Mesothelial cell of epicardium (in vitro differentiated cells): ENCODE measurements around the gene SPTLC1. TPM values are rescaled to one million over a fixed set of nuclear protein-coding genes. Genes with fewer than 3 reads are reported as not detected.
"Not testable (repeated sequence)": the region's sequence is repeated elsewhere in the genome, so short reads cannot be mapped to it uniquely, and the experiment has no call there.

ENCODE experiments used
- DNase-seq, 2 experiments: peaks; one replicate each; pipeline ENCODE4 v3.0.0; 2021; ENCODE audit warnings: low spot score in 2 of 2; ENCODE audit not compliant: unreplicated experiment in 2 of 2
- H3K27ac Mint-ChIP-seq: 2 replicates; pipeline ENCODE4 v1.8.0; 2021; ENCODE audit warnings: mixed read lengths
- H3K27me3 Mint-ChIP-seq: 2 replicates; pipeline ENCODE4 v1.8.0; 2021; ENCODE audit warnings: low read depth, mixed read lengths
- H3K36me3 Mint-ChIP-seq: 2 replicates; pipeline ENCODE4 v1.8.0; 2021; ENCODE audit warnings: mixed read lengths
- H3K4me1 Mint-ChIP-seq: 2 replicates; pipeline ENCODE4 v1.8.0; 2021; ENCODE audit warnings: mixed read lengths
- H3K4me3 Mint-ChIP-seq: 2 replicates; pipeline ENCODE4 v1.8.0; 2021; ENCODE audit warnings: mild to moderate bottlenecking, moderate library complexity, mixed read lengths
- H3K9me3 Mint-ChIP-seq: 2 replicates; pipeline ENCODE4 v1.8.0; 2021; ENCODE audit warnings: mixed read lengths
- CTCF ChIP-seq: fragments of 200-600 bp; sonication (generic); IDR thresholded peaks from one replicate; pipeline ENCODE4 v1.5.0; 2021; ENCODE audit warnings: antibody characterized with exemption; ENCODE audit not compliant: unreplicated experiment
- total RNA-seq: library from RNA; stranded (reverse); gene quantifications from 3 replicates; pipeline ENCODE4 v1.2.1, GENCODE V29; 2021

The SPTLC1 gene
- total RNA-seq, 1 donor from 2014 or later: 77.7 TPM

GRCh38 chr9:92121265-92121664 is 6.1 kb upstream of the SPTLC1 start:
- no peak for DNase-seq
- Mint-ChIP-seq H3K9me3 (no peaks in the 10 kb centered on the region), H3K4me1 (no peaks in the 10 kb centered on the region), H3K27ac (no peak overlapping the region), H3K36me3 (no peaks in the 10 kb centered on the region), H3K27me3 (peaks cover 27% of the 10 kb centered on the region), H3K4me3 (no peak overlapping the region)
- TF ChIP-seq CTCF: no peak

- Mint-ChIP-seq H3K4me3 (no peak overlapping the region), H3K27ac (no peak overlapping the region), H3K27me3 (peaks cover 24% of the 10 kb centered on the region), H3K9me3 (no peaks in the 10 kb centered on the region), H3K4me1 (peaks cover 3% of the 10 kb centered on the region), H3K36me3 (no peaks in the 10 kb centered on the region)
- no peak for DNase-seq
- no peak for TF ChIP-seq CTCF
These were observed 4.9 kb upstream of the SPTLC1 start for GRCh38 chr9:92120138-92120537.

GRCh38 chr9:92119586-92119985 is 4.4 kb upstream of the SPTLC1 start:
- H3K27ac Mint-ChIP-seq: no peak overlapping the region
- no peaks in the 10 kb centered on the region for H3K9me3 Mint-ChIP-seq
- no peak for TF ChIP-seq CTCF
- no peak for DNase-seq
- no peak overlapping the region for H3K4me3 Mint-ChIP-seq
- no peaks in the 10 kb centered on the region for H3K36me3 Mint-ChIP-seq
- H3K27me3 Mint-ChIP-seq: peaks cover 24% of the 10 kb centered on the region
- peaks cover 5% of the 10 kb centered on the region for H3K4me1 Mint-ChIP-seq

DNA sequence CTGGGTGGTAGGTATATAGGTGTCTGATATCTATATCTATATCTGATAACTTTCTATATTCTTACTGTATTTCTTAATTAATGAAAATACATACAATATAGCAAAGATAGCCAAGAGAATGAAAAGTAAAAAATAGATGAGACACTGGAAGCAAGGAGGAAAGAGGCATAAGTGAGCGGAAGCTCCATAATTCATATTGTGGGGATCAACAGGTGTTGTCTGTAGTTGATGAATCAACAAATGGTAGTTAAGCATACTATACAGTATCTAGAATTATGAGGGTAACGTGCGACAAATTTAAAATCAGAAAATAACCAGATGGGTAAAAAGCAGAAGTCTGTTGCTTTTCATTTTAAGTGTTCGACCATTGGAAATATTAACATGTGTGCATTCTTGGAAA is 7.1 kb downstream of the SPTLC1 start:
- Mint-ChIP-seq H3K4me1 (peaks cover under 1% of the 10 kb centered on the region), H3K4me3 (no peak overlapping the region), H3K27ac (no peak overlapping the region), H3K36me3 (peaks cover 49% of the 10 kb centered on the region), H3K9me3 (peaks cover 9% of the 10 kb centered on the region), H3K27me3 (no peaks in the 10 kb centered on the region)
- no peak for DNase-seq
- no peak for TF ChIP-seq CTCF

- not testable (repeated sequence) for H3K4me3 Mint-ChIP-seq, DNase-seq, H3K27me3 Mint-ChIP-seq, H3K27ac Mint-ChIP-seq, H3K4me1 Mint-ChIP-seq
- peaks cover 24% of the 10 kb centered on the region for H3K9me3 Mint-ChIP-seq
- H3K36me3 Mint-ChIP-seq: peaks cover 54% of the 10 kb centered on the region
These were observed 9.6 kb downstream of the SPTLC1 start for GRCh38 chr9:92105446-92106225.

GRCh38 chr9:92103601-92104000 is 11.6 kb downstream of the SPTLC1 start:
- not testable (repeated sequence) for H3K27ac Mint-ChIP-seq, H3K4me3 Mint-ChIP-seq

More at GRCh38 chr9:92103601-92104000, 11.6 kb downstream of the SPTLC1 start:
- Mint-ChIP-seq H3K36me3 (peaks cover 58% of the 10 kb centered on the region), H3K9me3 (peaks cover 24% of the 10 kb centered on the region)
- DNase-seq, H3K4me1 Mint-ChIP-seq, H3K27me3 Mint-ChIP-seq: not testable (repeated sequence)
